ENCODE data around the gene PAK4.

PAK4 gene

GRCh38 chr19:39147480-39147879 lies 21.9 kb downstream of the PAK4 start:
- no peak for DNase-seq

- DNase-seq: no peak
Measured at GRCh38 chr19:39148939-39149529, 23.4 kb downstream of the PAK4 start.

DNA sequence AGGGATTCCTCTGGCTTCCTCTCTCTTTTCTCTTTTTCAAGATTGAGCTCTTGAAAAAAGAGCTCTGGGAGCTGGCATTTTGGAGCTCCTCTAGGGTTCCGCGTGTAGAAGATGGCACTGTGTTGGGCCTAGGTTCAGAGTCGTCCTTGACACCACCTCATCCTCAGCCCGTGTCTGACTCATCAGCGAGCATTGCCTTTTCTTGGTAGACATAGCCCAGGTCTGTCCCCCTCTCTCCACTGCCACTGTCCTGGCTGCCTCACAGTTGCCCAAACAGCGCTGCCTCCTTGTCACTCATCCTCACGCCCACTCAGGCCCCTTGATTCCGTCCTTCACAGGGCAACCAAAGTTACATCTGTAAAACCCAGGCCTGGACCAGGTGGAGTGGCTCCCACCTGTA lies 24.6 kb downstream of the PAK4 start:
- DNase-seq: no peak

DNA sequence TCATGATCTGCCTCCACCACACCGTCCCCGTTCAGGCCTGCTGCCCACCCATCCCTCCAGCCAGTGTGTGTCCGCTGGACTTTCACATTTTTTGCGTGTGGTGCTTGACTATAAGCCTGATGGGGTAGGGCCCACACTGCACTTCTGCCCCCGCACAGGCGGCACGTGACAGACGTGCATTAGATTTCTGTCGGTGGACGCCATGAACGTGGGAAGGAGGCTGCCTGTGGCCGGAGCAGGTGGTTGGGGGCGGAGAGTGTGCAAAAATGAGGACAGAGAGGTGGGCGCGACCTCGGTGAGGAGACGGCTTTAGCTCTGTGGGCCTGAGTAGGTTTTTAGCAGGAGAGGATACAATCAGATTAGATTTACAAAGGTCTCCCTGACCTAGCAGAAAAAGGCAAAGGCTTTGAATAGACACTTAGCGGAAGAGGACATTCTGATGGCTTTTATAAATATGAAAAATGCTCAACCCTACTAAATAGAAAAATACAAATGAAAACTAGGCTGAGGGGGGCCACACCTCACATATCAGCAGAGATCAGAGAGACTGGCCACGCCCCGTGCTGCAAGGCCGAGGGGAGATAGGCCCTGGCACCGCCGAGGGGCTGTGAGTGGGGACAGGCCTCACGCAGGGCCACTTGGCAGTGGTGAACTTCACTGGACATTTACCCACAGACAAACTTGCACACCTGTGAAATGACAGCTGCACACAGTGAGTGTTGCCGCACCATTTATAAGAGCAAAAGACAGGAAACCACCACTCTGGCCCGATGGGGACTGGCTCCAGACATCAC lies 25.4 kb downstream of the PAK4 start:
- no peak for DNase-seq

- no peak for DNase-seq
Measured at GRCh38 chr19:39152066-39152465, 26.5 kb downstream of the PAK4 start.

GRCh38 chr19:39154100-39154628 lies 28.6 kb downstream of the PAK4 start:
- no peak for DNase-seq

DNA sequence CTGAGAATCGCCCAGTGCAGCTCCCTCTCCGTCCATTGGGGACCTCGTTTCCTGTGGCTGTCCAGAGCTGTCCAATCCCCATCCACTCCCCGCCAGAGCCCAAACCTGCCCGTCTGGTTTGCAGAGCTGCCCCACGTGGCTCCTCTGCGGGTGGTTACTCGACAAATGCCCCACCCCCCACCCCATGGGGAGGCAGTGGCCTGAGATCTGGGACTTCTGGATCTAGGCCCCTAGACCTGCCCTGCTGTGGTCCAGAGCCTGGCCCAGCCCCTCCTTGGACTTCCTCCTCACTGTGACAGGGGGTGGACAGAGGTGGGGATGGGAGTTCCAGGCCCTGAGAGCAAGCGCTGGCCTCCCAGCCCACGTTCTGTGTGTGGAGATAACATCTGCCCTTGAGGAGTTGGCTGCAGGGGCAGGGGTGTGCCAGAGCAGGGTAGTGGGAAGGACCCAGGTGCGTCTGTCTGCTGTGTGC lies 29.1 kb downstream of the PAK4 start:
- no peak for DNase-seq

- DNase-seq: no peak
Measured at GRCh38 chr19:39155114-39155700, 29.6 kb downstream of the PAK4 start.

DNA sequence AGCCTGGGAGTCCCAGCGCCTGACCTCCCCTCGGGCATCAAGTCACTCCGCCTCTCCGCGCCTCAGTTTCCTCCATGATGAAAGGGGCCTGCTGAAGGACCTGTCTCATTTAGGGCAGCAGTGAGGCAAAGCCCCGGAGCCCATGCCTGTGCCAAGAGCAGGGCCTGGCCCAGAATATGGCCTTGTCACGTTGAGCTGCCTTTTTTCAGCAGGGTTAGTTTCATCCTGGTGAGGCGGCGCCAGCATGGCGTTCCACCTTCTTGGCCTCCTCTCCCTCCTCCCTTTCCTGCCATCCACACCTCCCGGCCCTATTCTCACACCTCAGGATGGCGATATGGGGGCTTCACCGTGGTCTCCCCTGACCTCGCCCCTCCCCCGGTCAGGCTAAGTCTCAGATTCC lies 30.2 kb downstream of the PAK4 start:
- no peak for DNase-seq

- no peak for DNase-seq
Measured at GRCh38 chr19:39156326-39157230, 31.0 kb downstream of the PAK4 start.

GRCh38 chr19:39157275-39157996 lies 31.9 kb downstream of the PAK4 start:
- no peak for DNase-seq

- DNase-seq: no peak
Measured at GRCh38 chr19:39157997-39158389, 32.4 kb downstream of the PAK4 start.

DNA sequence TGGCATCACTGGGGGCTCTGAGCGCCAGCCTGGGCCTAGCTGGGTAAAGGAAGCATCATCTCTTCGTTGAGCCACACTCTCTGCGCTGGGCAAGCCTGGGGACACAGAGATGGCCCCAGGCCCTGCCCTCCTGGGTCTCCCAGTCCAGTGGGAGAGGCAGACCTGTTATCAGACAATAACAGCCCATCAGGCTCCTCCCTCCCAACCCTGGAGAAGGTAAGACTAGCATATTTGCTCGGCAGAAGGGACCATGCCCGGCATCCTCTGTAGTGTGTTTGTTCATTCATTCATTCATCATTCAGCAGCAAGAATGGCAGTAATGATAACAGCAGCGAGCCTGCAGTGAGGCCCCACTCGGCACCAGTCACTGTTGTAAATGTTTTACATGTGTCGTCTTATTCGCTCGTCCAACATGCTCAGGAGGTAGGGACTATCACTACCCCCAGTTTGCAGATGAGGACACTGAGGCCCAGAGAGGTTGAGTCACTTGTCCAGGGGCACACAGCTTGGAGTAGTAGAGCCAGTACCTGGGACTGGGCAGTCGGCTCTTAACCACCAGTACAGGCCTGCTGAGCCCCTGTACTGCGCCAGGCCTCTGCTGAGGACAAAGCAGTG lies 33.2 kb downstream of the PAK4 start:
- DNase-seq: no peak

GRCh38 chr19:39160523-39160861 lies 34.9 kb downstream of the PAK4 start:
- no peak for DNase-seq

DNA sequence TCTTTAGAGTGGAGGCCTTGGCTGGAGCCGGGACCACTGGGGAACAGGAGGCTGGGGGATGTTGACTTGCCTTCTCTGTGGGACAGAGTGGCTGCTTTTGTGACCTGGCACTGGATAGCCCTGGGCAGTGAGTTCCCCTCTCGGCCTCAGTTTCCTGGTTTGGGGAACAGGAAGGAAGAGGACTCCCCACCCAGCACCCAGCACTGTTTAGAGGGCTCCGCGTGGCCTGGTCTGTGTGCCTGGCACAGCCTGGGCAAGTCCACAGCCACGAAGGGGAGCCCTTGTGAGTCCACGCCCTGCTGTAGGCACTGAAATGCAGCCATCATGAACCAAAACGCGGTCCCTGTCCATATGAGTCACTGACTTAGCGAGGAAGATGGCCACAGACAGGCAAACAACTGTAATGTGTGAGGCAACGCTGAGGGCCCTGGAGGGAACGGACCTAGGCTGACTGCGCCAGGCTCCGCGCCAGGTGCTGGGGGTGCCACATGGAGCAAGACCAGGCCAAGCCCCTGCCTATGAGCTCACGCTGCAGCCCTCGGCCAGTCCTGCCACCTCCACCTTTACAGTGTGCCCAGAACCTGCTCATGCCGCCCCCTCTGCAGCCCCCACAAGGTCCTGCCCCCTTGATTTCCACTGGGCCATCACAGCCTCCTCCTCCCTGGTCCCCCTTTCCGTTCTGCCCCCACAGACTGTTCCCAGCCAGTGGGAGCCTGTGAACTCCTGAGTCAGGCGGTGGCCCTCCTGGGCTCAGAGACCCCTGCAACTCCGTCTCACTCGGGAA lies 35.5 kb downstream of the PAK4 start:
- no peak for DNase-seq

DNA sequence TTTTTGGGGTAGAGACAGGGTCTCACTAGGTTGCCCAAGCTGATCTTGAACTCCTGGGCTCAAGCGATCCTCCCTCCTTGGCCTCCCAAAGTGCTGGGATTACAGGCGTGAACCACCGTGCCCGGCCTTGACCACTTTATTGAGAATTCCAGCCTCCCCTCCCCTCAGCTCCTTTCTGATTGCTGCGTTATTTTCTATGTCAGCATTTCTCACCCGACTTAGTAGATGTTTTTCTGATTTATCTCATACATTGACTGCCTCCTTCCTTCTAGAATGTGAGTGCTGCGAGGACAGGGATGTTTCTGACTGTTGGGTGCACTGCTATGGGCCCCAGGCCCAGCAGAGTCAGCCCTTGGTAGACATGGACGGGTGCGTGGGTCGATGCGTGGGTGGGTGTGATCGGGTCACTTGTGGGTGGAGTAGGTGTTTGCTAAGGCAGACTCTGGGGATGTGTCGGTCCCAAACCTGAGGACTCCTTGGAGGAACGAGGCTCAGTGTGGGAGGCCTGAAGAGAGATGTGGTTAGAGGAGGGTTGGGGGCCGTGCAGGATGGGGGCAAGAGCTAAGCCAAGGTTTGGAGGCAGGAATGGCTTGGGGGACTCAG lies 37.0 kb downstream of the PAK4 start:
- no peak for DNase-seq

- no peak for DNase-seq
Measured at GRCh38 chr19:39163621-39164020, 38.0 kb downstream of the PAK4 start.

GRCh38 chr19:39164289-39164688 lies 38.7 kb downstream of the PAK4 start:
- DNase-seq: no peak

DNA sequence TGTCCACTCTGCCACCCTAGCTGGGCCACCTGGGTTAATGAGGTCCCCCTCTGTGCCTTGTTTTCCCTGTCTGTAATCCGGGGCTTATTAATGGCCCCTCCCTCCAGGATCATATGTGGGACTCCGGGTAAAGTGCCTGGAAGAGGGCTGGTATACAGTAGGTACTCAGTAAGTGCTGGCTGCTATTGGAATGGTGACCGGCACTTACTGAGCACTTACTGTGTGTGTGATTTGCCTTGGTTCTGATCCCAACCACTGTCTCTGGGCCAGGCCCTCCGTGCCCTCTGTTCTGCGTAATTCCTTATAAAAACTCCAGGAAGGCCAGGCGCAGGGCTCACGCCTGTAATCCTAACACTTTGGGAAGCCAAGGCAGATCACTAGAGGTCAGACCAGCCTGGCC lies 40.3 kb downstream of the PAK4 start:
- no peak for DNase-seq

DNA sequence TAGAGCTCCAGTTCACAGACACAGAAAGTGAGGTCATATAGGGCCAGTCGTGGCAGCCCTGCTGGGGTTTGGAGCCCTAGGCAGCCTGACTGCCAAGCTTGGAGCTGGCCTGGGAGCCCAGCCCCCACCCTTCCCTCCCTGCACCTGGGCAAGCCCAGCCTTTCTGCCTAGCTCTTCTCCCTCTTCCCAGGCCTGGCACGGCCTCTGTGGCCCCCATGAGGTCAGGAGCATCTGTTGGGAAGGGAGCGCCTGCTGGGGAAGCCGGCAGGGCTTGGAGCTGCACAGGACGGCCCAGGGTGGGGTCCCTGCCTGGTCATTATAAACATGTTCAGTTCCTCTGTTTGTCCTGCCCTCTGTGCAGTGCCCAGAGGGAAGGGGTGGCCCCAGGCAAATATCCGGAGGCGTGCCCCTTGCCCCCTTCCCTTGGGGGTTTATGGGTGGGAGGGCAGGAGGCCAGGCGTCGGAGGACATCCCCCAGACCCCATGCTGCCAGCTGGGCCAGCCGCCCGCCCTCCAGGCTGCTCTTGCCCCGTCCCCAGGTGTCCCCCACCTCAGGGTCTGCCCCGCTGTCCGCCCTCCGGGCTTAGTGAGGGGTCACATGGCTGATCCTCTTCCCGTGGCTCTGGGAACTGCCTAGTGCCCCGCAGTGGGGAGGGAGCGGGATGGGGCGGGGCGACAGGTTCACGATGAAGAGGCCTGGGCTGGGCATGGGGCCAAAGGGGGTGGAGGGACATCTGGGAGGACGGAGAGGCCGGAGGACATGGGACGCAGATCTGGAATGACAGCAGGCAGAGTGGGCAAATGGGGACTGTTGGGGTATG lies 41.2 kb downstream of the PAK4 start:
- no peak for DNase-seq

Data from NCI-H1417 treated with DMSO at 0.1 percent for 48 hours (cell line).